Measurements from ENCODE around the gene NPHP4.

DNA sequence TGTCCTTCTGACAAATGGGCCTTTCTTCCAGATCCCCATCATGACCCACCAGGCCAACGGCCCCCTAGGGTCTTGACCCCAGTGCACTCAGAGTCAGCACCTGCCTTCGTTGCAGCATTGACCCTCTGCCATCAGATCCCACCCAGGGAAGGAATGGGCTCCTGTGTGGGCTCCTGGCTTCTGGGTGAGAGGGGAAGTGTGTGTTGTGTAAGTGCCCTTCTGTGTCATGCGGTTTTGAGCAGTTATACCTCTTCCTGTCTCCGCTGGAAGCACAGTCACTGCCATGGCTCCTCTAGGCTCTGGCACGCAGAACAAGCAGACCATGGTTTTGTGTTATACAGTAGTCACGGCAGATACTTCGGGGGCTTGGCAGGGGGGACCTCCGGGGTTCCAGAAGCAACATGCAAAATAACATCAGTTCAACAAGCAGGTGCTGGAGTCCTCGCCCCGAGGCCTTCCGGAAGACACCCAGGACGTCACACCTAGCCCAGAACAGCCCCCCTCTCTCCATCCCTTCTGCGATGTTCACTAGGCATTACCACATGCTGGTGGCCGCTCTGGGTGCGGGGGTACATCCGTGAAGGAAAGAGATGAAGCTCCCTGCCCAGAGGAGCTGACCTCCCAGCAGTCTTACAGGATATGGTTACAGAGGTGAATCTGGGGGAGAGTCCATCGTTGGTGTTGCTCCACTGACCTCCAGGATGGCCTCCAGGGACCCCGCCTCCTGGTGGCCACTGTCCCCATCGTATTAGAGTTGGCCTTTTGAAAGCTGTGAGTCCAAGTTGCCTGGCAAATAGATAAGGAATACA is 36.0 kb upstream of the NPHP4 start:
- TF ChIP-seq, protein P1, sequence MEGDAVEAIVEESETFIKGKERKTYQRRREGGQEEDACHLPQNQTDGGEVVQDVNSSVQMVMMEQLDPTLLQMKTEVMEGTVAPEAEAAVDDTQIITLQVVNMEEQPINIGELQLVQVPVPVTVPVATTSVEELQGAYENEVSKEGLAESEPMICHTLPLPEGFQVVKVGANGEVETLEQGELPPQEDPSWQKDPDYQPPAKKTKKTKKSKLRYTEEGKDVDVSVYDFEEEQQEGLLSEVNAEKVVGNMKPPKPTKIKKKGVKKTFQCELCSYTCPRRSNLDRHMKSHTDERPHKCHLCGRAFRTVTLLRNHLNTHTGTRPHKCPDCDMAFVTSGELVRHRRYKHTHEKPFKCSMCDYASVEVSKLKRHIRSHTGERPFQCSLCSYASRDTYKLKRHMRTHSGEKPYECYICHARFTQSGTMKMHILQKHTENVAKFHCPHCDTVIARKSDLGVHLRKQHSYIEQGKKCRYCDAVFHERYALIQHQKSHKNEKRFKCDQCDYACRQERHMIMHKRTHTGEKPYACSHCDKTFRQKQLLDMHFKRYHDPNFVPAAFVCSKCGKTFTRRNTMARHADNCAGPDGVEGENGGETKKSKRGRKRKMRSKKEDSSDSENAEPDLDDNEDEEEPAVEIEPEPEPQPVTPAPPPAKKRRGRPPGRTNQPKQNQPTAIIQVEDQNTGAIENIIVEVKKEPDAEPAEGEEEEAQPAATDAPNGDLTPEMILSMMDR (IDR thresholded peaks at IDR 0.05 in 2 of 3, conservative IDR thresholded peaks at IDR 0.05 in 1 of 3; ENCODE audit: borderline replicate concordance in 1 of 3, insufficient read depth in 1 of 3, low read depth in 2 of 3, low read length in 2 of 3): no peak
- TF ChIP-seq CEBPB (IDR thresholded peaks at IDR 0.05; ENCODE audit: low read depth) (no peak), POLR2A (IDR thresholded peaks at IDR 0.05; ENCODE audit: borderline replicate concordance, extremely low read depth, insufficient read depth, insufficient read length) (no peak)
